Measurements from ENCODE around the gene ALPK3.

Gene ALPK3

GRCh38 chr15:84847382-84847781 is 30.2 kb downstream of the ALPK3 start:
- Histone ChIP-seq H3K4me1 (ENCODE audit: insufficient read depth, low read length) (no peaks in the 10 kb centered on the region), H3K27ac (ENCODE audit: low read depth, low read length) (no peak overlapping the region), H3K27me3 (ENCODE audit: insufficient read depth, low read length) (no peaks in the 10 kb centered on the region), H3K9me3 (ENCODE audit: insufficient read depth, low read depth, low read length) (peaks cover 8% of the 10 kb centered on the region; the same call in 1 of the 2 replicates), H3K4me3 (ENCODE audit: low read length) (no peak overlapping the region), H3K36me3 (ENCODE audit: insufficient read depth, low read length) (peaks cover 7% of the 10 kb centered on the region), H3K9ac (ENCODE audit: low read depth, low read length) (no peak overlapping the region)

- Histone ChIP-seq H3K36me3 (ENCODE audit: insufficient read depth, low read length) (peaks cover 14% of the 10 kb centered on the region), H3K9ac (ENCODE audit: low read depth, low read length) (no peak overlapping the region), H3K4me3 (ENCODE audit: low read length) (no peak overlapping the region), H3K4me1 (ENCODE audit: insufficient read depth, low read length) (no peaks in the 10 kb centered on the region), H3K27me3 (ENCODE audit: insufficient read depth, low read length) (no peaks in the 10 kb centered on the region), H3K27ac (ENCODE audit: low read depth, low read length) (no peak overlapping the region), H3K9me3 (ENCODE audit: insufficient read depth, low read depth, low read length) (peaks cover 2% of the 10 kb centered on the region; the same call in 1 of the 2 replicates)
- 99% methylated on average over 5 of the region's 5 CpGs for WGBS
These were observed 35.1 kb downstream of the ALPK3 start for GRCh38 chr15:84852212-84852611.

DNA sequence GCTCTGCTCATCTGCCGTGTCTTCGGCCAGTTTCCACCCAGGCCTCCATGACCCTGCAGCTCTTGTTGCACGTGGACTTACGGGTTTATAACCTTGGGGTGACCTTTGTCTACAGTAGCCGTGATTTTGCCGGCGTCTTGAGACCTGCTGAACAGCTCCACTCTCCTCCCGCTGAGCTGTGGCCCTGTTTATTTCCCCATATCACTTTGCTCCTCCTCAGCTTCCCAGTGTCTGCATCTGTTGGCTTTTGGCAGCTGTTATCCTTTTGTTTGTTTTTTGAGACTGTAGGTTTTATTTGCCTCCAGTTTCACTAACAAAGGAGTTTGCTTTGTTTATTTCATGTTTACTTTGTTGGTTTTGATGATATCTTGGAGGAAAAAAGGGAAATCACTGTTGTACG is 38.0 kb downstream of the ALPK3 start:
- Histone ChIP-seq H3K9me3 (ENCODE audit: insufficient read depth, low read depth, low read length) (no peaks in the 10 kb centered on the region), H3K27ac (ENCODE audit: low read depth, low read length) (no peak overlapping the region), H3K27me3 (ENCODE audit: insufficient read depth, low read length) (no peaks in the 10 kb centered on the region), H3K36me3 (ENCODE audit: insufficient read depth, low read length) (peaks cover 33% of the 10 kb centered on the region), H3K4me1 (ENCODE audit: insufficient read depth, low read length) (no peaks in the 10 kb centered on the region), H3K9ac (ENCODE audit: low read depth, low read length) (no peak overlapping the region), H3K4me3 (ENCODE audit: low read length) (no peak overlapping the region)
- WGBS: 93% methylated on average over 9 of the region's 9 CpGs

DNA sequence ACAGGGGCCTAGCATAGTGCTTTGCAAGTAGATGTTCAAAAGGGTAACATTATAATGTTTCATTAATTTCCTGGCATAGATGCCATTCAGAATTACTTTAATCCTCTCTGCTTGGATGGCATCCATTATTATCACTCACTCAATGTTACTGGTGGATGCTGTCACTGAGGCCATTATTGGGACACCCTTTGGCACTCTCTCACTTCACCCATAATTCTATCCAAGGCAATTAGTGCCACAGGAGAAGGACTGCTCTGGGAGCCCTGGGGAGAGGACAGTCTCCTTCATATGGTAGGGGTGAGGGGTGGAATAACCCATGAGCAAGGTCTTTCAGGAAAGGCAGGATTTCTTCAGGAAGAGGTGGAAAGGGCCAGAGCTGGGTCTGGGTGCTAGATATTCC is 38.6 kb downstream of the ALPK3 start:
- Histone ChIP-seq H3K36me3 (ENCODE audit: insufficient read depth, low read length) (peaks cover 33% of the 10 kb centered on the region), H3K9ac (ENCODE audit: low read depth, low read length) (no peak overlapping the region), H3K9me3 (ENCODE audit: insufficient read depth, low read depth, low read length) (no peaks in the 10 kb centered on the region), H3K4me3 (ENCODE audit: low read length) (no peak overlapping the region), H3K4me1 (ENCODE audit: insufficient read depth, low read length) (no peaks in the 10 kb centered on the region), H3K27me3 (ENCODE audit: insufficient read depth, low read length) (no peaks in the 10 kb centered on the region), H3K27ac (ENCODE audit: low read depth, low read length) (no peak overlapping the region)

- WGBS: 93% methylated on average over 16 of the region's 16 CpGs
- Histone ChIP-seq H3K9ac (ENCODE audit: low read depth, low read length) (no peak overlapping the region), H3K27me3 (ENCODE audit: insufficient read depth, low read length) (no peaks in the 10 kb centered on the region), H3K36me3 (ENCODE audit: insufficient read depth, low read length) (peaks cover 35% of the 10 kb centered on the region), H3K4me1 (ENCODE audit: insufficient read depth, low read length) (no peaks in the 10 kb centered on the region), H3K9me3 (ENCODE audit: insufficient read depth, low read depth, low read length) (no peaks in the 10 kb centered on the region), H3K27ac (ENCODE audit: low read depth, low read length) (no peak overlapping the region), H3K4me3 (ENCODE audit: low read length) (no peak overlapping the region)
These were observed 39.7 kb downstream of the ALPK3 start for GRCh38 chr15:84856731-84857417.

- WGBS: 96% methylated on average over 15 of the region's 15 CpGs
- no peak overlapping the region for H3K27ac ChIP-seq (ENCODE audit: low read depth, low read length)
- no peaks in the 10 kb centered on the region for H3K9me3 ChIP-seq (ENCODE audit: insufficient read depth, low read depth, low read length)
- H3K36me3 ChIP-seq (ENCODE audit: insufficient read depth, low read length): peaks cover 33% of the 10 kb centered on the region
- H3K27me3 ChIP-seq (ENCODE audit: insufficient read depth, low read length): no peaks in the 10 kb centered on the region
- H3K4me1 ChIP-seq (ENCODE audit: insufficient read depth, low read length): no peaks in the 10 kb centered on the region
- H3K9ac ChIP-seq (ENCODE audit: low read depth, low read length): no peak overlapping the region
- no peak overlapping the region for H3K4me3 ChIP-seq (ENCODE audit: low read length)
These were observed 40.4 kb downstream of the ALPK3 start for GRCh38 chr15:84857418-84858004.

- WGBS: 92% methylated on average over 11 of the region's 11 CpGs
- no peaks in the 10 kb centered on the region for H3K27me3 ChIP-seq (ENCODE audit: insufficient read depth, low read length)
- H3K27ac ChIP-seq (ENCODE audit: low read depth, low read length): no peak overlapping the region
- no peak overlapping the region for H3K4me3 ChIP-seq (ENCODE audit: low read length)
- H3K36me3 ChIP-seq (ENCODE audit: insufficient read depth, low read length): peaks cover 39% of the 10 kb centered on the region
- H3K9me3 ChIP-seq (ENCODE audit: insufficient read depth, low read depth, low read length): no peaks in the 10 kb centered on the region
- no peak overlapping the region for H3K9ac ChIP-seq (ENCODE audit: low read depth, low read length)
- H3K4me1 ChIP-seq (ENCODE audit: insufficient read depth, low read length): no peaks in the 10 kb centered on the region
These were observed 41.1 kb downstream of the ALPK3 start for GRCh38 chr15:84858231-84858630.

GRCh38 chr15:84859144-84859543 is 42.0 kb downstream of the ALPK3 start:
- no peak overlapping the region for H3K9ac ChIP-seq (ENCODE audit: low read depth, low read length)

GRCh38 chr15:84859651-84860050 is 42.5 kb downstream of the ALPK3 start:
- Histone ChIP-seq H3K9ac (ENCODE audit: low read depth, low read length) (no peak overlapping the region), H3K9me3 (ENCODE audit: insufficient read depth, low read depth, low read length) (no peaks in the 10 kb centered on the region), H3K4me1 (ENCODE audit: insufficient read depth, low read length) (no peaks in the 10 kb centered on the region), H3K36me3 (ENCODE audit: insufficient read depth, low read length) (peaks cover 52% of the 10 kb centered on the region), H3K4me3 (ENCODE audit: low read length) (no peak overlapping the region), H3K27me3 (ENCODE audit: insufficient read depth, low read length) (no peaks in the 10 kb centered on the region), H3K27ac (ENCODE audit: low read depth, low read length) (no peak overlapping the region)
- WGBS: 96% methylated on average over 15 of the region's 15 CpGs

More at GRCh38 chr15:84859144-84859543, 42.0 kb downstream of the ALPK3 start:
- no peaks in the 10 kb centered on the region for H3K27me3 ChIP-seq (ENCODE audit: insufficient read depth, low read length)
- H3K36me3 ChIP-seq (ENCODE audit: insufficient read depth, low read length): peaks cover 49% of the 10 kb centered on the region
- no peak overlapping the region for H3K27ac ChIP-seq (ENCODE audit: low read depth, low read length)
- WGBS: 94% methylated on average over 8 of the region's 8 CpGs
- no peaks in the 10 kb centered on the region for H3K9me3 ChIP-seq (ENCODE audit: insufficient read depth, low read depth, low read length)
- no peaks in the 10 kb centered on the region for H3K4me1 ChIP-seq (ENCODE audit: insufficient read depth, low read length)
- H3K4me3 ChIP-seq (ENCODE audit: low read length): no peak overlapping the region

DNA sequence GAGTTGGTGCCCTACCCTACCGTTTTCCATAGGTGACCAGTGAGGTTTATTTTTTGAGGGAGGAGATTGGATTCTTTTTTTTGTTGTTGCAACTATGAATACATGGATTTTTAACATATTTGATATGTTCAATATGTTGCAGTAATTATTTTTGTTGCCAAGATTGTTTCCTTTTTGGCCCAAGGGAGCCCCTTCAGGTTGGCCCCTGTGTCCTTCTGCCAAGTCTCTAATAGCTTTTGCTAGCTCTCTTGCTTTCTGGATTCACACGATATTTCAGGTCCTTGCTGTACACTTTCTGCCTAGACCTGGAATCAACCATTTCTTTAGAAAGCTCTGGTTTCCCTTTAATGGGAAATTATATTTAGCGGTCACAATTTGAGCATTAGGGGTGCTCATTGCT is 44.6 kb downstream of the ALPK3 start:
- H3K27me3 ChIP-seq (ENCODE audit: insufficient read depth, low read length): no peaks in the 10 kb centered on the region
- H3K4me3 ChIP-seq (ENCODE audit: low read length): no peak overlapping the region
- peaks cover 55% of the 10 kb centered on the region for H3K36me3 ChIP-seq (ENCODE audit: insufficient read depth, low read length)
- no peaks in the 10 kb centered on the region for H3K9me3 ChIP-seq (ENCODE audit: insufficient read depth, low read depth, low read length)
- H3K9ac ChIP-seq (ENCODE audit: low read depth, low read length): no peak overlapping the region
- WGBS: 88% methylated on average over 3 of the region's 3 CpGs
- no peak overlapping the region for H3K27ac ChIP-seq (ENCODE audit: low read depth, low read length)
- H3K4me1 ChIP-seq (ENCODE audit: insufficient read depth, low read length): no peaks in the 10 kb centered on the region

GRCh38 chr15:84862214-84862975 is 45.2 kb downstream of the ALPK3 start:
- H3K36me3 ChIP-seq (ENCODE audit: insufficient read depth, low read length): peaks cover 49% of the 10 kb centered on the region

More at GRCh38 chr15:84862214-84862975, 45.2 kb downstream of the ALPK3 start:
- no peaks in the 10 kb centered on the region for H3K27me3 ChIP-seq (ENCODE audit: insufficient read depth, low read length)
- no peak overlapping the region for H3K27ac ChIP-seq (ENCODE audit: low read depth, low read length)
- no peak overlapping the region for H3K4me3 ChIP-seq (ENCODE audit: low read length)
- H3K9ac ChIP-seq (ENCODE audit: low read depth, low read length): no peak overlapping the region
- no peaks in the 10 kb centered on the region for H3K9me3 ChIP-seq (ENCODE audit: insufficient read depth, low read depth, low read length)
- WGBS: 96% methylated on average over 17 of the region's 17 CpGs
- H3K4me1 ChIP-seq (ENCODE audit: insufficient read depth, low read length): no peaks in the 10 kb centered on the region
